ENCODE results near the gene GALNT14.
"Not testable (repeated sequence)": the region's sequence is repeated elsewhere in the genome, so short reads cannot be mapped to it uniquely, and the experiment has no call there.

The GALNT14 gene, protein sequence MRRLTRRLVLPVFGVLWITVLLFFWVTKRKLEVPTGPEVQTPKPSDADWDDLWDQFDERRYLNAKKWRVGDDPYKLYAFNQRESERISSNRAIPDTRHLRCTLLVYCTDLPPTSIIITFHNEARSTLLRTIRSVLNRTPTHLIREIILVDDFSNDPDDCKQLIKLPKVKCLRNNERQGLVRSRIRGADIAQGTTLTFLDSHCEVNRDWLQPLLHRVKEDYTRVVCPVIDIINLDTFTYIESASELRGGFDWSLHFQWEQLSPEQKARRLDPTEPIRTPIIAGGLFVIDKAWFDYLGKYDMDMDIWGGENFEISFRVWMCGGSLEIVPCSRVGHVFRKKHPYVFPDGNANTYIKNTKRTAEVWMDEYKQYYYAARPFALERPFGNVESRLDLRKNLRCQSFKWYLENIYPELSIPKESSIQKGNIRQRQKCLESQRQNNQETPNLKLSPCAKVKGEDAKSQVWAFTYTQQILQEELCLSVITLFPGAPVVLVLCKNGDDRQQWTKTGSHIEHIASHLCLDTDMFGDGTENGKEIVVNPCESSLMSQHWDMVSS

DNA sequence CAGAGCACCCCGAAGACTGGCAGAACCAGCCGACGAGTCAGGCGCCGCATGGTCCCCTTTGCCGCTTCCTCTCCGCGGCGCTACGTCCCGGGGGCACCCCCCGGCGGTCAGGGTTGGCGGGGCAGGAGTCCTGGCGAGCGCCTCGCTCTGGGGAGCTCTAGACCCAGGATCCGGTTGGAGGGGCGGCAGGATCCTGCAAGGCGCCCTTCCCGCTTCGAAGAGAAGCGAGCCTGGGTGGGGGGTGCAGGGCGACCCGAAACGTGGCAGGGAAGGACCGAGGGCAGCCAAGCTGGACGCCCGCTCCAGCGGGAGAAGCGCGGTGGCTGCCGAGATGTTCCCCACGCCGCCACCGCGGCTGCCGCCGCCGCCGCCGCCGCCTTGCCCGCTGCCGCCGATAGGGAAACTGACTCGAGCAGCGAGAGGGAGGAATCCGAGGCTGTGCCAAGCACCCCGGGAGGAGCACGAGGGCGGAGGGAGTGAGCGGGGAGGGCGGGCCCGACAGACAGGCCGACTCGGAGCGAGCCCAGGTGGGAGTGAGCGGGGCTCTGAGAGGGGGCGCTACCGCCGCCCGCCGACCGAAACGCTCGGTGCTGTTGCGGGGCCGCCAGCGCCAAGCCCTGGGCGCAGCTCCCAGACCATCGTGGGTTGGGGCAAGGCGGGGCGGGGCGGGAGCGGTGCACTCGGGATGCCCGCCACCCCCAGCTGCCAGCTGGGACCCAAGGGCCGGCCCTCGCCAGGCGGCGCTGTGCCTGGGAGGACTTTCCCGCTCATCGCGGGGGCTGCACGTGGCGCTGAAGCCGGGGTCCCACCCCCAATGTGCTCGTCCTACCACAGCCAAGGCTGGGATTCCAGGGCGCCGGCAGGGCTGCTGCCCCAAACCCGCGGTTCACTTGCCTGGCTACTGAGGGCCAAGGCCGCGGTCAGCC, at the start of gene GALNT14:
Gene GALNT14, minus strand, starts transcription at position 404 of the 926 bp plus-strand sequence. Its CDS starts 354 bp downstream, at position 50.
- DNase-seq (ENCODE audit: low read depth) = peak; percentile 55

GRCh38 chr2:31187166-31187565, 48.9 kb upstream of the GALNT14 start:
- DNase-seq (ENCODE audit: low read depth) = no peak

DNA sequence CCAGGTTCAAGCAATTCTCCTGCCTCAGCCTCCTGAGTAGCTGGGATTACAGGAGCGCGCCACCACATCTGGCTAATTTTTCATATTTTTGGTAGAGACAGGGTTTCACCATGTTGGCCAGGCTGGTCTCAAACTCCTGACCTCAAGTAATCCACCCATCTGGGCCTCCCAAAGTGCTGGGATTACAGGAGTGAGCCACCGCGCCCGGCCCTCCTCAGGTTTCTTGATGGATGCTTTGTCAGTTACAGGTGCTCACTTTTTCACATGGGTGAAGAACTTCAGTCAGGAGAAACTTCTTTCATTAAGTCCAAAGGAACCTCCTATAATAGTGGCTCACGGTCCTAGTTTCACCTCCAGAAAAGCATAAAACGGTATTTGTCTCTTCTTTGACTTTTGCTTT, 45.7 kb upstream of the GALNT14 start:
- DNase-seq (ENCODE audit: low read depth) = not testable (repeated sequence)

DNA sequence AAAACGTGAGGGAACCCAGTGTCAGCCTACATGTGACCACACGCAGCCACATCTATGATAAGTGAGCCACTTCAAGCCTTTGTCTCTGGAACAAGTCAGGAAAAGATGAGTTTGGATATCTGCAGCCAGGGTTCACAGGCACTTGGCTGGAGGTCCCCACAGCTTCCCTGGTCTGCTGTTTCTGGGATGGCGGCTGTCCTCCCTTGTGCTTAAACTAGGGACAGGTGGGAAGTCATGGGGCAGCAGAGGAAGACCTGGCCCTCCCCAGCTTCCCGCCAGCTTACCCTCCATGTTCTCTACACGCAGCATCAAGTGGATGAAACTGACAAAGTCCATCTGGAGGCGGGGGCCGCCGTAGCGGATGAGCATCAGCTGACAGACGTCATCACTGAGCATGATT, 38.5 kb upstream of the GALNT14 start:
- no peak for DNase-seq (ENCODE audit: low read depth)

DNA sequence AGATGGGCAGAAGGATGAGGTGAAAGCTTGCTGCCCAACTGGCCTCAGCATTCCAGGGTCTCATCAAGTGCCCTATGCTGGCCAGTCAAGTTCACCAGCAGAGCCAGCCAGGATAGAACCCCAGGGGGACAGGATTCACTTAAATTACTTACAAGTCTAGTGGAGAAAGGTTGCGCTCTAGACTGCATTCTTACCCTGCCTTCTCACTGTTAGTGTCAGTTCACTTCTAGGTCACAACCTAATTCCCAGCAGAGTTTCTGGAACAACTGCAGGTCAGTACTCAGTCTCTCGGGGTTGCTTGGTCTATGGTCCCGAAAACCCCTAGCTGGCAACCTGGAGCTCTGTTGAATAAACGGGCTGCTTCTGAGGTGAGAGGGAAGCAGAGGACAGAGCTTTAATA, 32.9 kb upstream of the GALNT14 start:
- no peak for DNase-seq (ENCODE audit: low read depth)

DNA sequence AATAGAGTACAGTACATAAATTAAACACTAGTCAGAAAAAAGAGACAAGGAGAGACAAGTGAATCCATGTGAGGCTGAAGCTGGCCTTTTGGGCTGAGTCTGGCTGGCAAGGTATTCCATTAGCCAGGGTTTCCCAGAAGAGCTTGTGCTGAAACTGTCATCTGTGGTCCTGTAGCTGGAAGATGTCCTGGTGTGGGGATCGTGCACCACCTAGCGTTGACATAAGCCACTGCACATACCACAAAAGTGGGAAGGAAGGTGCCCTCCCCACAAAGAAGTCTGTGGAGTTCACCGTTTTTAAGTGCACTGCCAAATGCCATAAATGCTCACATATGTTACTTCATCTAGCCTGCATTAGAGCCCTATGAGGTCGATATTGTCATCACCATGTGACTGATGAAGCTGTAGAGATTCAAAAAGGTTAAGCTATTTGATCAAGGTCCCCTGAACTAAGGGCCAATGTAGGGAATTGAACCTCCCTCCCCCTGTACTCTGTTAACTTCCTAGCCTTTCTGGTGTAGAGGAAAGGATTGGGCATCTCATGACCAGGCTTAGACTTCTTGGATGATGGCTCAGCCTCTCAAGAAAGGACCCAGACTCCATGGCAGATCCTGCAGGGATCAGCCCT, 31.9 kb upstream of the GALNT14 start:
- peak; percentile 40 for DNase-seq (ENCODE audit: low read depth)

GRCh38 chr2:31168291-31168690, 30.1 kb upstream of the GALNT14 start:
- DNase-seq (ENCODE audit: low read depth) = no peak

DNA sequence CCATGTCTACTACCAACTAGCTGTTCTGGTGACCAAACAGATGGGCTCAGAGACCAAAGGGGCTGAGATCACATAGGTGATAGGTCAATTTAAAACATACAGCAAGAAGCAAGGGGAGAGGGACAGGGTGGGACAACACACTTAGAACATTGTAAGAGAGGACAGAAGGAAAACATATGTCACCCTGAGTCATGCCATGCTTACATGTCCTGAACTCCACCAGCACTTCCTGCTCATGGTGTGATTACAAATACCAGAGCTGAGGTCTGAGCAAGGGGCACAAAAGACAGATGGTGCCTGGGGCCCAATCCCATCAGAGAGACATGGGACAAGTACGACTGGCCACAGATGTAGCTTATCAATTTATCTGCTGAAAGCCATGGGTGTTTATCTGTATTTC, 28.7 kb upstream of the GALNT14 start:
- no peak for DNase-seq (ENCODE audit: low read depth)

GRCh38 chr2:31163011-31163539, 24.8 kb upstream of the GALNT14 start:
- DNase-seq (ENCODE audit: low read depth) = no peak

GRCh38 chr2:31161637-31162036, 23.4 kb upstream of the GALNT14 start:
- DNase-seq (ENCODE audit: low read depth) = no peak

DNA sequence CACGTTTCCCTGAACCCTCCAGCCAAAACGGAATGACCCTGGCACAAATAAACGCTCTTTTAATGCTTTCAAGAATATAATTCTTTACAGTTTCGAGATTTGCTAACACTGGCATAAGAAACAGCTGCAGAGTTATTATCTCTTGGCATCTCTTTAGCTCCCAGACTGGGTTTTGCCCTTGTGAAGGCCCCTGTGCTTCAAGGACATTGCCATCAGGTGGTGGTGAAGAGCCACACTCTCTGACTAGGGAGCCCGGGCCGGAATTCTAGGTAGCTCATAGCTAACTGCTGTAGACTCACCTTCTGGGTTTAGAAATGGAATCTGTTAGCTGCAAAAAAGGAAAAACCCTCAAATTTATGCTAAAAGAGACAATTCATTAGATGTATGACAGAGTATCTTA, 13.3 kb upstream of the GALNT14 start:
- no peak for DNase-seq (ENCODE audit: low read depth)

GRCh38 chr2:31150120-31150670, 12.0 kb upstream of the GALNT14 start:
- no peak for DNase-seq (ENCODE audit: low read depth)

DNA sequence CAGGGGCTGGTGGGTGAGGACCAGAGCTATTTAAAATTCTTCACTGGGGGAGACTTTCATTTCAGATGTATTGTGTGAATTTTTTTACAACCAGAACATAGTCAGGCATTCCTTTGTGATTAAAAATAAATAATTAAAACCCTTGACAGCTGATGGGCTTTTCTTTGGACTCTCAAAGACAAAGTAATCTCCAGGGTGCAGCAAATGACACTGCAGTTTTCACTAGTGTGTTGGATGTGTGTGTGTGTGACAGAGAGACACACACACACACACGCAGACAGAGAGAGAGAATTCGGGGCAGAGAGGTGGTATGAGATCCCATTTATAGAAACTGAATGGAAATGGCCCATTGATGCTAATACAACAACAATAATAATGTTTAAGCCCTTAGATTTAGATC, 10.3 kb upstream of the GALNT14 start:
- no peak for DNase-seq (ENCODE audit: low read depth)

- DNase-seq (ENCODE audit: low read depth) = no peak
Measured at GRCh38 chr2:31147645-31148044, 9.4 kb upstream of the GALNT14 start.

GRCh38 chr2:31142110-31142509, 3.9 kb upstream of the GALNT14 start:
- DNase-seq (ENCODE audit: low read depth) = no peak

- no peak for DNase-seq (ENCODE audit: low read depth)
Measured at GRCh38 chr2:31141443-31142085, 3.3 kb upstream of the GALNT14 start.

- no peak for DNase-seq (ENCODE audit: low read depth)
Measured at GRCh38 chr2:31140151-31140550, 1.9 kb upstream of the GALNT14 start.

GRCh38 chr2:31139671-31140070, 1.4 kb upstream of the GALNT14 start:
- no peak for DNase-seq (ENCODE audit: low read depth)

- DNase-seq (ENCODE audit: low read depth) = no peak
Measured at GRCh38 chr2:31137211-31138036, 816 bp downstream of the GALNT14 start.

DNA sequence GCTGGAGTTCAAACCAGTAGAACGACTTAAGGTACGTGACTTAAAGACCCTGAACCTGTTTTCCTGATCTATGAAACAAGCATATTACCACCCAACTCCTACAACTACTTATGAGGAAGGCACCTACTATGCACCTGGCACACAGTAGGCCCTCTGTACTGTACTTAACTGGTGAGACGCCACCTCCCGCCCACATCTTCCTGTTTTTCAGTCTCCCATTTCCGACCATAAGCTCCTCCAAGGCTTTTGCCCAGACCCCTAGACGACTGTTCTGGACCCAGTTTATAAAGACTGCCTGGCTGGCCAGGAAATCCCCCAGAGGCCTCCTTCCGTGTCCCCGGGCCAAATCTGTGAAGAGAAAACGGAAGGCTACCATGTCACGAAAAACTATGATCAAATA, 1.5 kb downstream of the GALNT14 start:
- no peak for DNase-seq (ENCODE audit: low read depth)

Measured in activated T-cell treated with anti-CD3 and anti-CD28 coated beads for 48 hours (primary cell).